ENCODE data around the gene DENND1A.

- TF ChIP-seq POLR2A (IDR thresholded peaks at IDR 0.05) (no peak), POLR2AphosphoS5 (IDR thresholded peaks at IDR 0.05) (no peak), EP300 (IDR thresholded peaks at IDR 0.05) (no peak)
- TF ChIP-seq, protein P1, sequence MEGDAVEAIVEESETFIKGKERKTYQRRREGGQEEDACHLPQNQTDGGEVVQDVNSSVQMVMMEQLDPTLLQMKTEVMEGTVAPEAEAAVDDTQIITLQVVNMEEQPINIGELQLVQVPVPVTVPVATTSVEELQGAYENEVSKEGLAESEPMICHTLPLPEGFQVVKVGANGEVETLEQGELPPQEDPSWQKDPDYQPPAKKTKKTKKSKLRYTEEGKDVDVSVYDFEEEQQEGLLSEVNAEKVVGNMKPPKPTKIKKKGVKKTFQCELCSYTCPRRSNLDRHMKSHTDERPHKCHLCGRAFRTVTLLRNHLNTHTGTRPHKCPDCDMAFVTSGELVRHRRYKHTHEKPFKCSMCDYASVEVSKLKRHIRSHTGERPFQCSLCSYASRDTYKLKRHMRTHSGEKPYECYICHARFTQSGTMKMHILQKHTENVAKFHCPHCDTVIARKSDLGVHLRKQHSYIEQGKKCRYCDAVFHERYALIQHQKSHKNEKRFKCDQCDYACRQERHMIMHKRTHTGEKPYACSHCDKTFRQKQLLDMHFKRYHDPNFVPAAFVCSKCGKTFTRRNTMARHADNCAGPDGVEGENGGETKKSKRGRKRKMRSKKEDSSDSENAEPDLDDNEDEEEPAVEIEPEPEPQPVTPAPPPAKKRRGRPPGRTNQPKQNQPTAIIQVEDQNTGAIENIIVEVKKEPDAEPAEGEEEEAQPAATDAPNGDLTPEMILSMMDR (IDR thresholded peaks at IDR 0.05), result no peak
Measured at GRCh38 chr9:123483191-123483803, 446.6 kb downstream of the DENND1A start.
